SK-N-SH treated with all-trans-retinoic acid at 6 μM for 48 hours (cell line): ENCODE data around the gene GDAP1L1.
A peak's percentile ranks its signal among the peaks of the same experiment; 100 is the strongest.

Experiments used
- ATAC-seq: fragments of 200-7000 bp; cut with Tn5 transposase; 3 replicates; pipeline ENCODE4 v1.9.1; 2020; ENCODE audit warnings: mild to moderate bottlenecking, moderate library complexity
- ARNTL ChIP-seq: fragments of 450-650 bp; formaldehyde crosslinking; IDR thresholded peaks from 2 replicates; pipeline ENCODE4 v1.5.0; 2020; ENCODE audit warnings: low read depth, mild to moderate bottlenecking, moderate library complexity, borderline replicate concordance
- BACH2 ChIP-seq: fragments of 250-450 bp; sonication (Bioruptor Pico); IDR thresholded peaks from 2 replicates; pipeline ENCODE4 v1.9.0; 2021; ENCODE audit warnings: mild to moderate bottlenecking, borderline replicate concordance
- CREB5 ChIP-seq: fragments of 250-450 bp; sonication (Bioruptor Pico); IDR thresholded peaks from 2 replicates; pipeline ENCODE4 v1.5.1; 2020; ENCODE audit warnings: low read depth, mild to moderate bottlenecking, moderate library complexity
- CSRNP3 ChIP-seq: fragments of 250-450 bp; sonication (Bioruptor Pico); IDR thresholded peaks from 2 replicates; pipeline ENCODE4 v1.5.1; 2021; ENCODE audit warnings: mild to moderate bottlenecking, moderate library complexity
- ESRRG ChIP-seq: fragments of 250-450 bp; sonication (Bioruptor Pico); IDR thresholded peaks from 2 replicates; pipeline ENCODE4 v1.6.1; 2021; ENCODE audit warnings: mild to moderate bottlenecking
- GLIS3 ChIP-seq: fragments of 250-450 bp; sonication (Bioruptor Pico); IDR thresholded peaks from 2 replicates; pipeline ENCODE4 v1.5.0; 2020; ENCODE audit warnings: mild to moderate bottlenecking, moderate library complexity
- ISL1 ChIP-seq: fragments of 250-450 bp; sonication (Bioruptor Pico); IDR thresholded peaks from 2 replicates; pipeline ENCODE4 v2.1.2; 2022; ENCODE audit warnings: mild to moderate bottlenecking, moderate library complexity
- OSR1 ChIP-seq: fragments of 250-450 bp; sonication (Bioruptor Pico); IDR thresholded peaks from 2 replicates; pipeline ENCODE4 v1.8.0; 2022; ENCODE audit warnings: moderate library complexity, mild to moderate bottlenecking, inconsistent platforms
- POU6F1 ChIP-seq: fragments of 250-450 bp; sonication (Bioruptor Pico); IDR thresholded peaks from 2 replicates; pipeline ENCODE4 v1.8.0; 2021; ENCODE audit warnings: low read depth, mild to moderate bottlenecking, moderate library complexity, borderline replicate concordance
- PPARA ChIP-seq: fragments of 250-450 bp; sonication (Bioruptor Pico); IDR thresholded peaks from 2 replicates; pipeline ENCODE4 v1.5.0; 2020; ENCODE audit warnings: mild to moderate bottlenecking, borderline replicate concordance
- SNAI2 ChIP-seq: fragments of 250-450 bp; sonication (Bioruptor Pico); IDR thresholded peaks from 2 replicates; pipeline ENCODE4 v1.5.0; 2020; ENCODE audit warnings: mild to moderate bottlenecking, moderate library complexity
- TCF4 ChIP-seq: fragments of 250-450 bp; sonication (Bioruptor Pico); IDR thresholded peaks from 2 replicates; pipeline ENCODE4 v1.8.0; 2021; ENCODE audit warnings: mild to moderate bottlenecking, moderate library complexity, borderline replicate concordance
- TOX ChIP-seq: fragments of 250-450 bp; sonication (Bioruptor Pico); IDR thresholded peaks from 2 replicates; pipeline ENCODE4 v1.8.0; 2021; ENCODE audit warnings: mild to moderate bottlenecking, moderate library complexity, borderline replicate concordance
- TSHZ2 ChIP-seq: fragments of 250-450 bp; sonication (Bioruptor Pico); IDR thresholded peaks from 2 replicates; pipeline ENCODE4 v1.5.0; 2020; ENCODE audit warnings: mild to moderate bottlenecking, moderate library complexity
- ZC3H10 ChIP-seq: fragments of 250-450 bp; sonication (Bioruptor Pico); IDR thresholded peaks from 2 replicates; pipeline ENCODE4 v1.5.1; 2021; ENCODE audit warnings: mild to moderate bottlenecking, moderate library complexity
- ZFP30 ChIP-seq: fragments of 450-650 bp; formaldehyde crosslinking; IDR thresholded peaks from 2 replicates; pipeline ENCODE4 v1.5.0; 2022; ENCODE audit warnings: mild to moderate bottlenecking, moderate library complexity
- ZNF565 ChIP-seq: fragments of 450-650 bp; formaldehyde crosslinking; conservative IDR thresholded peaks from 2 replicates; pipeline ENCODE4 v1.5.0; 2020; ENCODE audit warnings: low read depth, mild to moderate bottlenecking, moderate library complexity
- ZNF70 ChIP-seq: fragments of 450-650 bp; formaldehyde crosslinking; IDR thresholded peaks from 2 replicates; pipeline ENCODE4 v1.5.0; 2020; ENCODE audit warnings: mild to moderate bottlenecking, moderate library complexity
- ZNF8 ChIP-seq: fragments of 450-650 bp; formaldehyde crosslinking; IDR thresholded peaks from 2 replicates; pipeline ENCODE4 v1.5.0; 2020; ENCODE audit warnings: mild to moderate bottlenecking, moderate library complexity

Gene GDAP1L1

GRCh38 chr20:44200983-44201382 is 46.1 kb upstream of the GDAP1L1 start:
- no peak for ATAC-seq
- TF ChIP-seq TOX (CRISPR knock-in tag) (no peak), OSR1 (no peak), ARNTL (CRISPR knock-in tag) (no peak), BACH2 (CRISPR knock-in tag) (no peak)

GRCh38 chr20:44203161-44203560 is 43.9 kb upstream of the GDAP1L1 start:
- no peak for TF ChIP-seq SNAI2
- TF ChIP-seq ESRRG = no peak
- no peak for TF ChIP-seq ARNTL (CRISPR knock-in tag)
- TF ChIP-seq BACH2 (CRISPR knock-in tag) = no peak
- TF ChIP-seq TSHZ2 (CRISPR knock-in tag) = no peak
- no peak for TF ChIP-seq POU6F1 (CRISPR knock-in tag)
- TF ChIP-seq ZC3H10 (CRISPR knock-in tag) = no peak
- TF ChIP-seq CSRNP3 = no peak
- no peak for TF ChIP-seq CREB5 (CRISPR knock-in tag)
- TF ChIP-seq OSR1 = no peak
- TF ChIP-seq ISL1 (CRISPR knock-in tag) = no peak
- peak; percentile 75 for ATAC-seq

- TF ChIP-seq ZNF70 (CRISPR knock-in tag) (no peak), TOX (CRISPR knock-in tag) (peak; percentile 32; the same call in 1 of the 2 replicates), ARNTL (CRISPR knock-in tag) (no peak), ISL1 (CRISPR knock-in tag) (peak; percentile 49)
- peak; percentile 92 for ATAC-seq
Measured at GRCh38 chr20:44204156-44204831, 42.8 kb upstream of the GDAP1L1 start.

- ATAC-seq = no peak
- TF ChIP-seq POU6F1 (CRISPR knock-in tag) = no peak
- TF ChIP-seq ZFP30 (CRISPR knock-in tag) = no peak
- TF ChIP-seq ISL1 (CRISPR knock-in tag) = no peak
- no peak for TF ChIP-seq CREB5 (CRISPR knock-in tag)
- TF ChIP-seq BACH2 (CRISPR knock-in tag) = no peak
- TF ChIP-seq ESRRG = no peak
- no peak for TF ChIP-seq ZC3H10 (CRISPR knock-in tag)
- no peak for TF ChIP-seq PPARA
- TF ChIP-seq SNAI2 = no peak
- TF ChIP-seq ARNTL (CRISPR knock-in tag) = no peak
- no peak for TF ChIP-seq GLIS3
- no peak for TF ChIP-seq ZNF8 (CRISPR knock-in tag)
- no peak for TF ChIP-seq ZNF565 (CRISPR knock-in tag)
- TF ChIP-seq TOX (CRISPR knock-in tag) = no peak
- TF ChIP-seq TCF4 (CRISPR knock-in tag) = no peak
- no peak for TF ChIP-seq OSR1
Measured at GRCh38 chr20:44204832-44205215, 42.3 kb upstream of the GDAP1L1 start.
